RWPE2 (cell line): ENCODE data around the gene ATP2C1.

Experiments used
- ATAC-seq: fragments of 200-7000 bp; cut with Tn5 transposase; 3 replicates; pipeline ENCODE4 v1.9.1; 2021; ENCODE audit warnings: low read depth
- DNase-seq: peaks from one replicate; pipeline ENCODE4 v3.0.0-alpha.2; 2020; ENCODE audit warnings: low spot score
- H3K27ac ChIP-seq: fragments of 450-650 bp; 2 replicates; pipeline ENCODE4 v1.5.1; 2017; ENCODE audit warnings: mild to moderate bottlenecking; ENCODE audit not compliant: poor library complexity, severe bottlenecking
- H3K27me3 ChIP-seq: fragments of 250-450 bp; sonication (Bioruptor Pico); 2 replicates; pipeline ENCODE4 v1.5.1; 2021; ENCODE audit warnings: mild to moderate bottlenecking, moderate library complexity; ENCODE audit not compliant: insufficient read depth, poor library complexity, severe bottlenecking
- H3K36me3 ChIP-seq: fragments of 250-450 bp; sonication (Bioruptor Pico); 2 replicates; pipeline ENCODE4 v1.5.1; 2020; ENCODE audit warnings: low read depth, mild to moderate bottlenecking, moderate library complexity
- H3K4me1 ChIP-seq: fragments of 250-450 bp; sonication (Bioruptor Pico); 2 replicates; pipeline ENCODE4 v1.5.1; 2021; ENCODE audit warnings: mild to moderate bottlenecking, moderate library complexity; ENCODE audit not compliant: insufficient read depth, poor library complexity, severe bottlenecking
- H3K4me3 ChIP-seq: fragments of 250-450 bp; sonication (Bioruptor Pico); 2 replicates; pipeline ENCODE4 v1.5.1; 2021; ENCODE audit warnings: mild to moderate bottlenecking, moderate library complexity; ENCODE audit not compliant: severe bottlenecking
- H3K9me3 ChIP-seq: fragments of 250-450 bp; sonication (Bioruptor Pico); 2 replicates; pipeline ENCODE4 v1.5.1; 2021; ENCODE audit warnings: mild to moderate bottlenecking, moderate library complexity; ENCODE audit not compliant: severe bottlenecking
- TF ChIP-seq, protein P1 (sequence below): fragments of 450-650 bp; IDR thresholded peaks from one replicate; pipeline ENCODE4 v1.5.1; 2017; ENCODE audit warnings: mild to moderate bottlenecking, moderate library complexity; ENCODE audit not compliant: poor library complexity, severe bottlenecking

The ATP2C1 gene

DNA sequence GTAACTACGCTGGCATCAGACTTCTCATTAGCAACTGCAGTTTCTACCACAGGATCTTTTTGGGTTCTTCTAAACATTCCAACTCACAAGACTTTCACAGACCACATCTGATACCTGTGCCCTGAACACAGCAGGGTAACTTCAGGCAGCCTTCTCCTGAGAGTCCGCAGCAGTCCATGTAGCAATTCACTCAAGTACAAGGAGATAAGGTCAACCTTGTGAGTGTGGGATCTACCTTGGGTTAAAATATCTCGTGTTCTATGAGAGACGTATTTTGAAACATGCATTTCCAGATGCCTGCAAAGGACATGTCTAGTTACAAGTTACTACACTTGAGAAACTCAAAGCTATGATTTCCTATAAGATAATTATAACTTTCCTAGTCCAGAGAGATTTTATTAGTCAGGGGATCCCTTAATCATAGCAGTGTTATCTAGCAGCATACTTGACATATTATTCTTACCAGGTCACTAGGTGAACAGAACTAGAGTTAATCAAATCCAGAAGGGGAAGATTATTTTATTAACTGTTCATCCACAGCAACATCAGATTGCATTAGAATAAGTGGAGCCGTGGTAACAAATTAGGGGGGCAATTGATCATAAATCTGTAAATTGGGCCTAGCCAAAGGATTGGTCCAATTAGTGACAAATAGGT lies 66.4 kb downstream of the ATP2C1 start:
- Histone ChIP-seq H3K4me1 (peaks cover 19% of the 10 kb centered on the region), H3K4me3 (no peak overlapping the region), H3K9me3 (no peaks in the 10 kb centered on the region), H3K36me3 (peaks cover 69% of the 10 kb centered on the region), H3K27ac (no peak overlapping the region), H3K27me3 (peaks cover 3% of the 10 kb centered on the region)
- ATAC-seq, result no peak
- TF ChIP-seq, protein P1, sequence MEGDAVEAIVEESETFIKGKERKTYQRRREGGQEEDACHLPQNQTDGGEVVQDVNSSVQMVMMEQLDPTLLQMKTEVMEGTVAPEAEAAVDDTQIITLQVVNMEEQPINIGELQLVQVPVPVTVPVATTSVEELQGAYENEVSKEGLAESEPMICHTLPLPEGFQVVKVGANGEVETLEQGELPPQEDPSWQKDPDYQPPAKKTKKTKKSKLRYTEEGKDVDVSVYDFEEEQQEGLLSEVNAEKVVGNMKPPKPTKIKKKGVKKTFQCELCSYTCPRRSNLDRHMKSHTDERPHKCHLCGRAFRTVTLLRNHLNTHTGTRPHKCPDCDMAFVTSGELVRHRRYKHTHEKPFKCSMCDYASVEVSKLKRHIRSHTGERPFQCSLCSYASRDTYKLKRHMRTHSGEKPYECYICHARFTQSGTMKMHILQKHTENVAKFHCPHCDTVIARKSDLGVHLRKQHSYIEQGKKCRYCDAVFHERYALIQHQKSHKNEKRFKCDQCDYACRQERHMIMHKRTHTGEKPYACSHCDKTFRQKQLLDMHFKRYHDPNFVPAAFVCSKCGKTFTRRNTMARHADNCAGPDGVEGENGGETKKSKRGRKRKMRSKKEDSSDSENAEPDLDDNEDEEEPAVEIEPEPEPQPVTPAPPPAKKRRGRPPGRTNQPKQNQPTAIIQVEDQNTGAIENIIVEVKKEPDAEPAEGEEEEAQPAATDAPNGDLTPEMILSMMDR, result no peak
- DNase-seq, result no peak

DNA sequence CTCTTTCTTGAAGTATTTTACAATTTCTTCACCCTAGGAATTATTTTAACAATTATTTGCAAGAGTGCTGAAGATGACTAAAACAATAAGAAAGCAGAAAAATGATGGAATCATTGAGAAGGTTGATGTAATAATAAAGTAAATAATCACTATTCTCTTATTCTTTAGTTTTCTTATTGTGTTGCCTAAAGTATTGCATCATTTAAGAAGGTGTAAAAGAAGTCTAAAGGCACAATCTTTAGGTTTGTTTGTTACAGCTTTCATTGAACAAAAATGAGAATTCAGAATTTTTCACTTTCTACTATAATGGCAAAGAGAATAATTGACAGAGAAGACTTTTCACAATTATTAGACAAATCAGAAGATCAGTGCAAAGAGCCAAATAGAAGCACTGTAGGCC lies 67.6 kb downstream of the ATP2C1 start:
- TF ChIP-seq, protein P1, result no peak
- no peak for ATAC-seq

DNA sequence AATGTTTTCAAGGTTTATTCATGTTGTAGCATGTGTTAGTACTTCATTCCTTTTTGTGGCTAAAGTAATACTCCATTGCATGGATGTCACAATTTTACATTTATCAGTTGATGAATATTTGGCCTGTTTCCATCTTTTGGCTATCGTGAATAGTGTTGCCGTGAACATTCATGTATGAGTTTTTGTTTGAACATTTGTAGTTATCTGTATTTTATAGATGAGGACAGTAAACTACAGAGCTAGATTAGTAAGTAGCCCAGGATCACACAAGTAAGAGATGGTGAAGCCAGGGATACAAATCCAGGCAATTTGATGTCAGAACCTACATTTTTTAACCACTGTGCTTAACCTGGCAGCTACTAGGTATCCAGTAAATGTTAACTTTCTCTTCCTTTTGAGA lies 69.6 kb downstream of the ATP2C1 start:
- H3K36me3 ChIP-seq, result peaks cover 72% of the 10 kb centered on the region
- H3K27ac ChIP-seq, result peak overlapping the region; percentile 80
- peaks cover 3% of the 10 kb centered on the region for H3K27me3 ChIP-seq
- H3K4me1 ChIP-seq, result peaks cover 19% of the 10 kb centered on the region
- DNase-seq, result no peak
- no peak overlapping the region for H3K4me3 ChIP-seq
- no peaks in the 10 kb centered on the region for H3K9me3 ChIP-seq
- peak; percentile 50 for ATAC-seq
- TF ChIP-seq, protein P1, result no peak

More for the DNA sequence above, 67.6 kb downstream of the ATP2C1 start:
- H3K4me3 ChIP-seq, result no peak overlapping the region
- no peaks in the 10 kb centered on the region for H3K9me3 ChIP-seq
- peaks cover 3% of the 10 kb centered on the region for H3K27me3 ChIP-seq
- H3K36me3 ChIP-seq, result peaks cover 70% of the 10 kb centered on the region
- H3K27ac ChIP-seq, result no peak overlapping the region
- no peak for DNase-seq
- H3K4me1 ChIP-seq, result peaks cover 19% of the 10 kb centered on the region

DNA sequence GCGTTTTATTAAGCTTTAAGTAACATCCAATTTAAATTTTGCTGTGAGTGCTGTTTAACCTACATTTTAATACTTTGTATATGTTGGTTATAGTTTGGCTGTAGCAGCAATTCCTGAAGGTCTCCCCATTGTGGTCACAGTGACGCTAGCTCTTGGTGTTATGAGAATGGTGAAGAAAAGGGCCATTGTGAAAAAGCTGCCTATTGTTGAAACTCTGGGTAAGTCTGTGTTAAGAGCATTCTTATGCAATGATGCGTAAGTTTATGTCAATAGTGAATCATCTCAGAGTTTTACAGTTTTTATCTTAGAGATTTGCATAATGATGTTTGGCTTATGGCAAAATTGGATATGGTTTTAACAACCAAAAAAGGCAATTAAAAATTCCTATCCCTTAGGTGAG lies 70.0 kb downstream of the ATP2C1 start:
- ATAC-seq (peak; percentile 99), DNase-seq (no peak)
- H3K9me3 ChIP-seq, result no peaks in the 10 kb centered on the region
- no peak overlapping the region for H3K4me3 ChIP-seq
- peaks cover 3% of the 10 kb centered on the region for H3K27me3 ChIP-seq
- TF ChIP-seq, protein P1, result no peak
- peaks cover 19% of the 10 kb centered on the region for H3K4me1 ChIP-seq
- H3K36me3 ChIP-seq, result peaks cover 68% of the 10 kb centered on the region
- H3K27ac ChIP-seq, result peak overlapping the region; percentile 80

DNA sequence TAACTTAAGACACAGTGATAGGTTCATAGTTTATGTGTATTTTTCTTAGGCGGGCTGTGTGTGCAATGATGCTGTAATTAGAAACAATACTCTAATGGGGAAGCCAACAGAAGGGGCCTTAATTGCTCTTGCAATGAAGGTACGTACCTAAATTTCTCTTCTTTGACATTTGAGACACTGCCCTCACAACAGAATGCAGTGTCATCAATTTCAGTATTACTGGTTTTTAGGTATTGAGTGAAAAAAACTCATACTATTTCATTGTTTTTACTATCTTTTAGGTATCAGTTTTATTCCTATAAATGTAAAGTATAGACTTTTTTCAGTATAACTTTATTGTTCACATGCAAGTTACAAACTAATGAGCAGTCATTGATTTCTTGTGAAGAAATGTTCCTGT lies 73.4 kb downstream of the ATP2C1 start:
- DNase-seq (no peak), ATAC-seq (no peak)
- H3K9me3 ChIP-seq, result no peaks in the 10 kb centered on the region
- no peak overlapping the region for H3K27ac ChIP-seq
- TF ChIP-seq, protein P1, result no peak
- H3K4me3 ChIP-seq, result no peak overlapping the region
- peaks cover 3% of the 10 kb centered on the region for H3K27me3 ChIP-seq
- H3K4me1 ChIP-seq, result peaks cover 19% of the 10 kb centered on the region
- peaks cover 52% of the 10 kb centered on the region for H3K36me3 ChIP-seq
